HG03439 (cell line): ENCODE measurements around the gene IL25.
"Not testable (repeated sequence)": the region's sequence is repeated elsewhere in the genome, so short reads cannot be mapped to it uniquely, and the experiment has no call there.

Experiments
- ATAC-seq: cut with Tn5 transposase; IDR thresholded peaks from one replicate; pipeline ENCODE4 v1.9.1; 2021; ENCODE audit warnings: mild to moderate bottlenecking, moderate library complexity; ENCODE audit not compliant: unreplicated experiment

IL25 gene

DNA sequence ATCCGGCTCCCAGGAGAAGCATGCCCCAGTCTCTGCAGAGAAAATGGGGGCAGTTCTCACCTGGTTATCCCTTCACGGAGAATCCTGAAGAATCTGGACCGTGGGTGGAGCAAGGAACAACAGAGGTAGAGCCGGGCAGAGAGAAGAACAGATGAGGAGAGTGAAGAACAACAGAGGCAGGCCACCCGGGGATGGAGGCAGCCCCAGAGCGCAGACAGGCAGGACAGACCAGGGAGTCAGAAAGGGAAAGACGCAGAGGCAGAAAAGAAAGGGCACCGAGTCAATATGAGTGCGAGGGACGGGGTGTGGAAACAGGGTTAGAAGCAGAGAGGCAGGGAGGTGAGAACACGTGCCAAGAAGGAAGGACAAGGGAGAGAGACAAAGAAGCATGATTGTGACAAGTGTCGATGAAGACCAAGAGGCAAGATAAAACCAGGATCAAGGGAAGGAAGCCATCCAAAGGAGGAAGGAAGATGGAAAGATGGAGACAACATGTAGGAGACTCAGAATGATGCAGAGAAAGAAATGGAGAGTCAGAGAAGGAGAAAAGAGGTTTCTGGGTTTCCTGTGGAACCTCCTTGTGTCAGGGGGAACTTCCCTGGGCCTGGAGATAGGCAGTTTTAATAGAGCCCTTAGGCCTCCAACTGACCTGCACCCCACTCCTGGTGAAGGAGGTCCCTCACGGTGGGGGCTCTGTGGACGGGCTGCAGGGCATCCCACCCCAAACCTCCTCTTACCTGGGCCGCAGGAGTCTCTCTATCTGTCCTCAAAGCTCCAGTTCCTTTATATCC, 35.1 kb downstream of the IL25 start, which contains the start of gene MYH6:
Gene MYH6 (minus strand): TSS at position 758 of the 791 bp plus-strand sequence. CDS start 1,050 bp downstream, outside the sequence.
- no peak for ATAC-seq

DNA sequence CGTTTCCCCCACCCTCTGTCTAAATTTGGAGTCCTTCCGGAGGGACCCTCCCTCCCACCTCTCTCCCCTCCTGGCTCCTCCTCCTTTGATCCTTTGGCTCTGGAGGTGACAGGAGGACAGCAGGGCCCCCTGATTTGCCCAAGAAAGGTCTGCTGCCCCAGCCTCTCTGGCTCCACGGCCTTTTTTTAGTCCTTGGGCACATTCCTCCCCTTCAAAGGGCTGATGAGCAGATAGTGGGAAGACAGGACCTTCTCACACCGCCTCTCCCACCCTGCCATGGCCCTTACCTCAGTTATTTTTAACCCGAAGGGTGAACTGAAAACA, 35.7 kb downstream of the IL25 start:
- ATAC-seq = no peak

DNA sequence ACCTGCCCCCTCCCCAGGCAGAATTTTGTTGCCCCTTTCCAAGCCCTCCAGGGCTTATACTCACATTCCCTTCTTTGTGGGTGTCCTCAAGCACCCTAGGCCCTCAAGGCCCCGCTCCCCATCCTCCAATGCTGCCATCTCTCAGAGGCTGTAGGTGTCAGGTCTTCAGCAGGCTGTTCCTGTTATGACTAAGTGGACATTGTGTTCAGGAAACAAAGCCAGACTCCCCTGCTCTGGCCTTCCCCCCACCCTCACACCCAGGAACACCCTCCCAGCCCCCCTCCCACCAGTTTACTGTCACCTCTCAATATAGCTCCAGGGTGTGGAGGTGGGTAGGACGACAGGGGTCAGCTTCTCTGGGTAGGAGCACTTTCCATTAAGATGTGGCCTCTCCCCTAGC, 36.9 kb downstream of the IL25 start:
- no peak for ATAC-seq

GRCh38 chr14:23409966-23410635, 37.5 kb downstream of the IL25 start:
- ATAC-seq = no peak

- ATAC-seq = no peak
Measured at GRCh38 chr14:23411563-23412525, 39.2 kb downstream of the IL25 start.

DNA sequence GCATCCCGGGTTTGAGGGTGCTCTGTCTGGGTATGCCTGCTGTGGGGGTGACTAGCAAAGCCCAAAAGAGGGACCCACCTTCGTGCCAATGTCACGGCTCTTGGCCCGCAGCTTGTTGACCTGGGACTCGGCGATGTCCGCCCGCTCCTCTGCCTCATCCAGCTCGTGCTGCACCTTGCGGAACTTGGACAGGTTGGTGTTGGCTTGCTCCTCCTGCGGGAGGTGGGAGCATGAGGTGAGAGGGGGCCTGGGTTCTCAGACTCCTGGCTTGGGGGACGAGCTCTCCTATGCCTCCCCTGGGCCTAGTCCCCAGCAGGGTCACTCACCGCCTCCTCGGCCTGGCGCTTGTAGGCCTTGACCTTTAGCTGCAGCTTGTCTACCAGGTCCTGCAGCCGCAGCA, 41.1 kb downstream of the IL25 start:
- ATAC-seq = no peak

GRCh38 chr14:23414254-23414653, 41.6 kb downstream of the IL25 start:
- no peak for ATAC-seq

DNA sequence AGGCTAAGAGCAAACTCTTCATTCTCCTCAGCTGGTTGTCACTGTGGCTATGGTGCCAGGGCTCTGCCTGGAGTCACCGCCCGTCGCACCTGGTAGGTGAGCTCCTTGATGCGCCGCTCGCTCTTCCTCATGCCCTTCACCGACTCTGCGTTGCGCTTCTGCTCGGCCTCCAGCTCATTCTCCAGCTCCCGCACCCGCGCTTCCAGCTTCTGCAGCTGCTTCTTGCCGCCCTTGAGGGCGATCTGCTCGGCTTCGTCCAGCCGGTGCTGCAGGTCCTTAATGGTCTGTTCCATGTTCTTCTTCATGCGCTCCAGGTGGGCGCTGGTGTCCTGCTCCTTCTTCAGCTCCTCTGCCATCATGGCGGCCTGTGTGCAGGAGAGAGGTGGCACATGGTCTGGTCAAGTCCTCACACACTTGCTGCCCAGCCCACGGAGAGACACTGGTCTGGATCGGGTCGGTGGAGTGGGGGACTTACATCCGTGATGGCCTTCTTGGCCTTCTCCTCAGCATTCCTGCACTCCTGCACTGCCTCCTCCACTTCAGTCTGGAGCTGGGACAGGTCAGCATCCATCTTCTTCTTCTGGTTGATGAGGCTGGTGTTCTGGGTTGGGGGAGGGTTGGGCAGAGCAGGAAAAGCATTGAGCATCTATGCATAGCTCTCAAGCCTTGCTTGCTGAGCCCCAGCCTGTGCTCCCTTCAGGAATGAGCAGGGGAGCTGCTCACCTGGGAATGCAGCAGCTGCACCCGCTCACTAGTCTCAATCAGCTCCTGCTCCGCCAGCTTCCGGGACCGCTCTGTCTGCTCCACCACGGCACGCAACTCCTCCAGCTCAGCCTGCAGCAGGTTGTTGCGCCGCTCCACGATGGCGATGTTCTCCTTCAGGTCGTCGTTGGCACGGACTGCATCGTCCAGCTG, 42.6 kb downstream of the IL25 start:
- ATAC-seq = no peak

DNA sequence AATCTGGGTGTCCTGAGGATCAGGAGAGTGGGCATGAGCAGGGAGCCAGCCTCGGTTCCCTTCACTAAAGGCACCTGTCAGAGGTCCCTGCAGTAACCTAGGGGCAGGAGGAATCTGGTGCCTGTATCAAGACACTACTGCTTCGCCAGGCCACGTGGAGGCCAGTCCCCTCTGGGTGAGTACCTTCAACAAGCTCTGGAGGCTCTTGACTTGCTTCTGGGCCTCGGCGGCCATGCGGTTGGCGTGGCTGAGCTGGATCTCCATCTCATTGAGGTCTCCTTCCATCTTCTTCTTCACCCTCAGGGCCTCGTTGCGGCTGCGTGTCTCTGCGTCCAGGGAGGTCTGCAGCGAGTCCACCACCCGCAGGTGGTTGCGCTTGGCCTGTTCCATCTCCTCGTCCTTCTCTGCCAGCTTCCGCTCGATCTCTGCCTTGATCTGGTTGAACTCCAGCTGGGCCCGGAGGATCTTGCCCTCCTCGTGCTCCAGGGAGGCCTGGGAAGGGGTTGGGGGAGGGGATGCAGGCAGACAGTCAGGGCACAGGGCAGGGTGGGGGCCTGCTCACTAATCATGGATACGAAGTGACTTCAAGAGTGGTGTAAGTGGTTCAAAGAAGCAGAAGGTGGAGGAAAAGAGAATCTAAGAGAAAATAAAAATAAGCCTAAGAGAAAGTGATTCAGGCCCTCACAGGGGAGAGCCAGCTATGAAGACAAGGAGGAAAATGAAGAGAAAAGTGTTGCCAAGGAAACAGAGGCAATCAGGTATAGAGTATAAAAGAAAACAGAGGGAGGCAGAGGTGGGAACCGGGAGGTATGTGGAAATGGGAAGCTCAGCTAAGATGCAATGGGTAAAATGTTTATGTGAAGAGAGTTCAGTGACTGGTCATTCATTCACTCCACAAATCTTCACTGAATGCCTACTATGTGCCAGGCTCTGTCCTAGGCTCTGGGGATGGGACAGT, 43.5 kb downstream of the IL25 start:
- ATAC-seq = no peak

- no peak for ATAC-seq
Measured at GRCh38 chr14:23416801-23417200, 44.2 kb downstream of the IL25 start.

DNA sequence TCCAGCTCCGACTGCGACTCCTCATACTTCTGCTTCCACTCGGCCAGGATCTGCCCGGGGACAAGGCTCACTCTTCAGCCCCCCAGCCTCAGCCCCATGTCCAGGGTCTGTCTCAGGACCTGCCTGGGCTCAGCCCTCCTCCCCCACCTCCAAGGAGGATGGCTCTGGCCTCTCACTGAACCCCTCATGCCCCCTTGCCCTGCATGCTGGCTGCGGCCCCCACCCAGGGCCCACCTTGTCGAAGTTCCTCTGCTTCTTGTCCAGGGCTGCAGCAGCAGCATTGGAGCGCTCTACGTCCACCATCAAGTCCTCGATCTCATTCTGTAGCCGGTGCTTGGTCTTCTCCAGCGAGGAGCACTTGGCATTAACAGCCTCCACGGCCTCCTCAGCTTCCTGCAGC, 44.7 kb downstream of the IL25 start:
- ATAC-seq = not testable (repeated sequence)

DNA sequence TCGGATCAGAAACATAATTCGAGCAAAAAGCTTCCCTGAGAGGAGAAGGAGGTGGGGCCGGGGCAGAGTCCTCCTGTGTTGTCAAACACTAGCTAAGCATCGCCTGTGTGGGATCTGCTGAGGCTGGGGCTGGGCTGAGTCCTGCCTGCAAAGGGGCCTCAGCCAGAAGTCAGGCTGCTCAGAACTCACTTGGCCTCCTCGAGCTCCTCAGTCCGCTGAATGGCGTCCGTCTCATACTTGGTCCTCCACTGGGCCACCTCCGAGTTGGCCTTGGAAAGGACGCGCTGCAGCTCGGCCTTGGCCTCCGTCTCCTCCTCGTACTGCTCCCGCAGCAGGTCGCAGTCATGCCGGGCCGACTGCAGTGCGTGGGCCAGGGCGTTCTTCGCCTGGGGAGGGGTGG, 45.4 kb downstream of the IL25 start:
- ATAC-seq = no peak

GRCh38 chr14:23419646-23420045, 47.0 kb downstream of the IL25 start:
- not testable (repeated sequence) for ATAC-seq

- ATAC-seq = no peak
Measured at GRCh38 chr14:23421594-23421993, 49.0 kb downstream of the IL25 start.

- no peak for ATAC-seq
Measured at GRCh38 chr14:23423657-23424056, 51.0 kb downstream of the IL25 start.

GRCh38 chr14:23425169-23425568, 52.6 kb downstream of the IL25 start:
- no peak for ATAC-seq

DNA sequence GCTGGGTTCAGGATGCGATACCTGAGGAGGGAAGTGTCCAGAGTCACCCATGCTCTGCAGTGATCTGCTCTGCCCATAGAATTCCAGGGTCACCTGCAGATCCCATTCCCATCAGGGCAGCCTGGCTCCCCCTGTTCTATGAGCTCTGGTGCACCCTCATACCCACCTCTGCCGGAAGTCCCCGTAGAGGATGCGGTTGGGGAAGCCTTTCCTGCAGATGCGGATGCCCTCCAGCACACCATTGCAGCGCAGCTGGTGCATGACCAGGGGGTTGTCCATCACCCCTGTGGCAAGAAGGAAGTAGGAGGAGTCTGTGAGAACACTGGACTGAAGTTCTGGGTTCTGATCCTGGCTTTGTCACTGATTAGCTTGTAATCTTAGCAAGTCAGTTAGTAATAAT, 53.2 kb downstream of the IL25 start:
- ATAC-seq = not testable (repeated sequence)
